RWPE1 (cell line): Measurements from ENCODE around the gene RBM23.
"Not testable (repeated sequence)": the region's sequence is repeated elsewhere in the genome, so short reads cannot be mapped to it uniquely, and the experiment has no call there.

Experiments used
- CTCF ChIA-PET: fragments of 350-600 bp; sonication (Branson Sonifier 250); formaldehyde crosslinking; extraction: SDS; loops from one replicate; lab custom pipeline; 2021; lab: Yijun Ruan, JAX
- POLR2A ChIA-PET: fragments of 400-600 bp; formaldehyde crosslinking; extraction: SDS; loops from one replicate; lab custom pipeline; 2020; ENCODE audit warnings: antibody characterized with exemption; ENCODE audit not compliant: low non-redundant PET; lab: Yijun Ruan, JAX
- DNase-seq: peaks from one replicate; pipeline ENCODE4 v3.0.0; 2012; ENCODE audit warnings: low spot score
- H3K27ac ChIP-seq: fragments of 450-650 bp; 2 replicates; pipeline ENCODE4 v1.5.1; 2017
- TF ChIP-seq, protein P1 (sequence below): fragments of 450-650 bp; conservative IDR thresholded peaks from 2 replicates; pipeline ENCODE4 v1.5.1; 2017; ENCODE audit warnings: low read depth, mild to moderate bottlenecking

Gene RBM23

GRCh38 chr14:22919601-22919921 lies 612 bp upstream of the RBM23 start:
- no peak for DNase-seq
- ChIA-PET POLR2A (interaction anchor here (0.5 kb wide), 1 partner anchor 8 kb away, joined by 4 read pairs; no protein-coding TSS in a partner anchor), CTCF (interaction anchor here (0.6 to 1.4 kb wide), 2 partner anchors 19 to 67 kb away, joined by 4 to 7 read pairs; no protein-coding TSS in a partner anchor)
- peak overlapping the region; percentile 94 for H3K27ac ChIP-seq
- TF ChIP-seq, protein P1, sequence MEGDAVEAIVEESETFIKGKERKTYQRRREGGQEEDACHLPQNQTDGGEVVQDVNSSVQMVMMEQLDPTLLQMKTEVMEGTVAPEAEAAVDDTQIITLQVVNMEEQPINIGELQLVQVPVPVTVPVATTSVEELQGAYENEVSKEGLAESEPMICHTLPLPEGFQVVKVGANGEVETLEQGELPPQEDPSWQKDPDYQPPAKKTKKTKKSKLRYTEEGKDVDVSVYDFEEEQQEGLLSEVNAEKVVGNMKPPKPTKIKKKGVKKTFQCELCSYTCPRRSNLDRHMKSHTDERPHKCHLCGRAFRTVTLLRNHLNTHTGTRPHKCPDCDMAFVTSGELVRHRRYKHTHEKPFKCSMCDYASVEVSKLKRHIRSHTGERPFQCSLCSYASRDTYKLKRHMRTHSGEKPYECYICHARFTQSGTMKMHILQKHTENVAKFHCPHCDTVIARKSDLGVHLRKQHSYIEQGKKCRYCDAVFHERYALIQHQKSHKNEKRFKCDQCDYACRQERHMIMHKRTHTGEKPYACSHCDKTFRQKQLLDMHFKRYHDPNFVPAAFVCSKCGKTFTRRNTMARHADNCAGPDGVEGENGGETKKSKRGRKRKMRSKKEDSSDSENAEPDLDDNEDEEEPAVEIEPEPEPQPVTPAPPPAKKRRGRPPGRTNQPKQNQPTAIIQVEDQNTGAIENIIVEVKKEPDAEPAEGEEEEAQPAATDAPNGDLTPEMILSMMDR, result no peak

GRCh38 chr14:22915886-22916521 lies 2.9 kb downstream of the RBM23 start:
- DNase-seq, result no peak
- ChIA-PET CTCF (interaction anchor here (0.6 to 1.6 kb wide), 4 partner anchors 16 to 44 kb away, joined by 3 to 6 read pairs (median 4); partner anchors contain the start of gene LRP10), POLR2A (interaction anchor here (0.6 to 1.2 kb wide), 3 partner anchors 34 to 47 kb away, joined by 4 to 6 read pairs (median 5); partner anchors contain the start of gene LRP10)

DNA sequence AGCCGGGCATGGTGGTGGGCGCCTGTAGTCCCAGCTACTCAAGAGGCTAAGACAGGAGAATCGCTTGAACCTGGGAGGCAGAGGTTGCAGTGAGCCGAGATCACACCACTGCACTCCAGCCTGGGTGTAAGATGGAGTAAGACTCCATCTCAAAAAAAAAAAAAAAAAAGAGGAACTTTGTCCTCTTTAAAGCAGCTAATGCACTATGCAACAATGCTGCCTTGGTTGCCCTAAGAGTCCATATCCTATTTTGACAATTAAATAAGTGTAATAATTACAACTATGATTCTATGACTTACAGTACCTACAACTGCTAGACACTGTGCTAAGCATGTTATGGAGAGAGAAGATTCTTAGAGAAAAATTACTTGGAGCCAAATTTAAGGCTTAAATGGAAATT lies 4.1 kb downstream of the RBM23 start:
- not testable (repeated sequence) for H3K27ac ChIP-seq, DNase-seq
- POLR2A ChIA-PET, result interaction anchor here (0.6 kb wide), 1 partner anchor 31 kb away, joined by 5 read pairs; no protein-coding TSS in a partner anchor
- CTCF ChIA-PET, result interaction anchor here (0.6 to 1.6 kb wide), 4 partner anchors 42 to 143 kb away, joined by 4 to 7 read pairs (median 6); partner anchors contain the start of gene LRP10

More at GRCh38 chr14:22915886-22916521, 2.9 kb downstream of the RBM23 start:
- H3K27ac ChIP-seq, result peak overlapping the region; percentile 41
- TF ChIP-seq, protein P1, result no peak

DNA sequence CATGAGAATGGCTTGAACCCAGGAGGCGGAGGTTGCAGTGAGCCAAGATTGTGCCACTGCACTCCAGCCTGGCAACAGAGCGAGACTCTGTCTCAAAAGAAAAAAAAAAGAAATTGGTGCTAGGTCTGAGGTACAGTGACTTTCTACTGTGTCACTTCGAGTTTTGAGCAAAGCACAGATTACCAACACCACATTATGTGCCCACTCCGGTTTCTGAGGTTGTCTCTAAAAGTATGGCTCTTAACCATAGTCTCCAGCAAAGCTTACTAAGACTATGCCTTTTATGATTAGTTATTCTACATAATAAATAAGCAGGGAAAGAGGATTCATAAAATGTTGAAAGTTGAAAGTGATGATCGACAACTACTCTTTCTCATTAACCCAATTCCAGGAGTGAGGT lies 8.0 kb downstream of the RBM23 start:
- ChIA-PET POLR2A (no interaction called here), CTCF (no interaction called here)
- H3K27ac ChIP-seq, result no peak overlapping the region
- TF ChIP-seq, protein P1, result no peak
- no peak for DNase-seq

DNA sequence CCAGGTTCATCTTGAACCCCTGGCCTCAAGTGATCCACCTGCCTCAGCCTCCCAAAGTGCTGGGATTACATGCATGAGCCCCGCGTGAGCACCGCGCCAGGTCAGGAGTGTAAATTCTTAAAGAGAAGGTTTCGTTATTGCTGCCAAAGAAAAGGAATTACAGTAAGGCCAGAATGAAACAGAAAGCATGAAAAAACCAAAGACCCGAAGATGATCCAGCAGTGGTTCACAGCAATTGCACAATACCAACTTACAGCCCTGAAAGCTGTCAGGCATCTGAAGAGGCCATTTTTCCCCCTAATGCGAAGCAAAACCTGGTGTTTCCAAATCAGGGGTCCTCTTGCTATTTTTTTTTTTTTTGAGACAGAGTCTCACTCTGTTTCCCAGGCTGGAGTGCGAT lies 10.3 kb downstream of the RBM23 start:
- TF ChIP-seq, protein P1, result no peak
- POLR2A ChIA-PET, result no interaction called here
- CTCF ChIA-PET, result no interaction called here
- H3K27ac ChIP-seq, result peak overlapping the region; percentile 24; the same call in 1 of the 2 replicates
- no peak for DNase-seq

DNA sequence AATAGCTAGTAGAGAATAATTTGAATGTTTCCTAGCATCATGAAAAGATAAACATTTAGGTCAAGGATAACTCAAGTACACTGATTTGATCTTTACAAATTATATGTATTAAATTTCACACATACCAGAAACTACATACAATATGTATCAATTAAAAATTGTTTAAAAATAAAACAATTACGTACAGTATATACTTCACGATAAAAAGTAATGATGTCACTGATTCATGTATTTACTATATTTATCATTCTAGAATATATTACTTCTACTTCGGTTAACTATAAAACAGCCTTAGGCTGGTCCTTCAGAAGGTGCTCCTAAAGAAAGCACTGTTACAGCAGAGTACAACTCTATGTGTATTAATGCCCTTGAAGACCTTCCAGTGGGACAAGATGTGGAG lies 11.5 kb downstream of the RBM23 start:
- no peak overlapping the region for H3K27ac ChIP-seq
- DNase-seq, result no peak
- CTCF ChIA-PET, result no interaction called here
- TF ChIP-seq, protein P1, result no peak
- POLR2A ChIA-PET, result interaction anchor here (0.7 kb wide), 1 partner anchor 1784 kb away, joined by 3 read pairs; no protein-coding TSS in a partner anchor

- CTCF ChIA-PET, result no interaction called here
- POLR2A ChIA-PET, result no interaction called here
Measured at GRCh38 chr14:22906073-22906472, 12.9 kb downstream of the RBM23 start.

More at GRCh38 chr14:22906073-22906472, 12.9 kb downstream of the RBM23 start:
- no peak for DNase-seq
- H3K27ac ChIP-seq, result no peak overlapping the region
- TF ChIP-seq, protein P1, result no peak
